ENCODE measurements around the gene AUH.
A peak's percentile ranks its signal among the peaks of the same experiment; 100 is the strongest.

AUH gene

DNA sequence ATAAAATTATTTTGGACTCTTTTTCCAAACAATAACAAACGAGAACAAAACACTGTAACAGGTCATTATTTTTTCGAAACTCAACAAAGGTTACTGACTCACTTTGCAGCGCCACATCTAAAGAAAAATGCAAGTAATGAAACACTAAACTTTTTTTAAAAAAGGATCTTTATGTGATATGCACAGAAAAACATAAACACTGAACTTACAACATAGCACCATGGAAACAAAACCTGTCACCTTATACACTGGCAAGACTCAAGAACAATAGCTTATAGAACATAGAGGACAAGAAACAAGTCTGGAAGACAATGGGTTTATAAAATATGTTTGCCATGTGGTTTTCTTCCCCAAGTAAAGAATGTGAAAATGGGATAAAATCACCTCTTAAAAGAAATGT lies 85.2 kb downstream of the AUH start:
- peaks cover 34% of the 10 kb centered on the region for H3K36me3 Mint-ChIP-seq (ENCODE audit: low read depth)
- peaks cover 27% of the 10 kb centered on the region for H3K4me1 Mint-ChIP-seq (ENCODE audit: low read depth)
- H3K4me3 Mint-ChIP-seq: no peak overlapping the region
- H3K27ac Mint-ChIP-seq: no peak overlapping the region
- no peak for DNase-seq
- no peaks in the 10 kb centered on the region for H3K9me3 Mint-ChIP-seq
- H3K27me3 Mint-ChIP-seq: no peaks in the 10 kb centered on the region

DNA sequence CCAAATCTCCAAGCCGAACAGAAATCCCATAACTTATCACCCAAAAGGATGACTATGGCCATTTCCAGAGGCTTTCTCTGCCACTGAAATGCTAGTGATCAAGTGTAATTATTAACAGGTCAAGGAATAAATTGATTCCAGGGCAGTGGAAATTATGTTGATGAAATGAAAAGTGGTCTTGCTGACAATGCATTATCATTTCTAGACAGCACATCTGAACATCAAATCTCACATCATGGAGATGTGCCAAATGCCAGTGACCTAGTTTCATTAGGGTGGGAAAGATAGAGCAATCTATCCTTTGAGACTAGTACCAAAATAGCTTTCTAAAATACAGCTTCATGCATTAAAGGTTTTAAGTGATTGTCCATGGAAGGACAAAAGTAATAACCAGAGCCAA lies 86.1 kb downstream of the AUH start:
- Mint-ChIP-seq H3K27me3 (no peaks in the 10 kb centered on the region), H3K36me3 (ENCODE audit: low read depth) (peaks cover 25% of the 10 kb centered on the region), H3K4me1 (ENCODE audit: low read depth) (peaks cover 27% of the 10 kb centered on the region), H3K4me3 (no peak overlapping the region), H3K9me3 (no peaks in the 10 kb centered on the region), H3K27ac (no peak overlapping the region)
- DNase-seq: no peak

GRCh38 chr9:91274949-91275492 lies 86.7 kb downstream of the AUH start:
- no peaks in the 10 kb centered on the region for H3K27me3 Mint-ChIP-seq
- DNase-seq: no peak
- H3K4me1 Mint-ChIP-seq (ENCODE audit: low read depth): peaks cover 27% of the 10 kb centered on the region
- no peak overlapping the region for H3K4me3 Mint-ChIP-seq
- H3K36me3 Mint-ChIP-seq (ENCODE audit: low read depth): peaks cover 20% of the 10 kb centered on the region
- no peaks in the 10 kb centered on the region for H3K9me3 Mint-ChIP-seq
- no peak overlapping the region for H3K27ac Mint-ChIP-seq

- no peak for DNase-seq
Observed at GRCh38 chr9:91273853-91274552, 87.7 kb downstream of the AUH start.

GRCh38 chr9:91271156-91271555 lies 90.6 kb downstream of the AUH start:
- DNase-seq: no peak
- peaks cover 24% of the 10 kb centered on the region for H3K36me3 Mint-ChIP-seq (ENCODE audit: low read depth)
- H3K27ac Mint-ChIP-seq: no peak overlapping the region
- no peak overlapping the region for H3K4me3 Mint-ChIP-seq
- H3K4me1 Mint-ChIP-seq (ENCODE audit: low read depth): peaks cover 24% of the 10 kb centered on the region
- H3K27me3 Mint-ChIP-seq: no peaks in the 10 kb centered on the region
- no peaks in the 10 kb centered on the region for H3K9me3 Mint-ChIP-seq

More at GRCh38 chr9:91273853-91274552, 87.7 kb downstream of the AUH start:
- Mint-ChIP-seq H3K9me3 (no peaks in the 10 kb centered on the region), H3K4me3 (no peak overlapping the region), H3K36me3 (ENCODE audit: low read depth) (peaks cover 21% of the 10 kb centered on the region), H3K27ac (no peak overlapping the region), H3K27me3 (no peaks in the 10 kb centered on the region), H3K4me1 (ENCODE audit: low read depth) (peaks cover 27% of the 10 kb centered on the region)

- H3K4me1 Mint-ChIP-seq (ENCODE audit: low read depth): peaks cover 15% of the 10 kb centered on the region
- no peaks in the 10 kb centered on the region for H3K27me3 Mint-ChIP-seq
- DNase-seq: no peak
- H3K27ac Mint-ChIP-seq: no peak overlapping the region
- peaks cover 4% of the 10 kb centered on the region for H3K9me3 Mint-ChIP-seq
- H3K4me3 Mint-ChIP-seq: no peak overlapping the region
- peaks cover 28% of the 10 kb centered on the region for H3K36me3 Mint-ChIP-seq (ENCODE audit: low read depth)
Observed at GRCh38 chr9:91269907-91270491, 91.7 kb downstream of the AUH start.

DNA sequence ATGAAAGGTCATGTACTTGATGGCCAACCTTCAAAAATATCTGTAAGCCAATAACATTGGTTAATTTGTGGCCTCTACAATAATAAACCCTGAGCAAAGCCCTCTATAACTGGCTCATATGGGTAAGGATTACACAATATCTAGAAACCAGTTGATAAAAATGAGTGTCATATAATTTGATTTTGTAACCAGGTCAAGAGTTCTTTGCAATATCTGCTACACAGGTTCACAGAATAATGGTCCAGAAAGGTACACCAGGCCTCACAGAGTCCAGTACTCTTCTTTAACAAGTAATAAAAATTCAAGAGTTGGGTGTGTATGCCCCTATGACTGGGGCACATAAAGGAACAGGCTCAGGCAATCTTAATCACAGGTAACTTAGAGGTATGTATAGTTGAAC lies 95.3 kb downstream of the AUH start:
- no peak overlapping the region for H3K4me3 Mint-ChIP-seq
- peaks cover 15% of the 10 kb centered on the region for H3K4me1 Mint-ChIP-seq (ENCODE audit: low read depth)
- DNase-seq: no peak
- H3K27me3 Mint-ChIP-seq: no peaks in the 10 kb centered on the region
- no peak overlapping the region for H3K27ac Mint-ChIP-seq
- H3K9me3 Mint-ChIP-seq: peaks cover 16% of the 10 kb centered on the region
- peaks cover 52% of the 10 kb centered on the region for H3K36me3 Mint-ChIP-seq (ENCODE audit: low read depth)

- DNase-seq: no peak
- H3K9me3 Mint-ChIP-seq: peaks cover 16% of the 10 kb centered on the region
- H3K4me3 Mint-ChIP-seq: no peak overlapping the region
- peaks cover 16% of the 10 kb centered on the region for H3K4me1 Mint-ChIP-seq (ENCODE audit: low read depth)
- peaks cover 57% of the 10 kb centered on the region for H3K36me3 Mint-ChIP-seq (ENCODE audit: low read depth)
- H3K27me3 Mint-ChIP-seq: no peaks in the 10 kb centered on the region
- no peak overlapping the region for H3K27ac Mint-ChIP-seq
Observed at GRCh38 chr9:91265514-91265913, 96.2 kb downstream of the AUH start.

- DNase-seq: no peak
- H3K4me3 Mint-ChIP-seq: no peak overlapping the region
- peaks cover 44% of the 10 kb centered on the region for H3K36me3 Mint-ChIP-seq (ENCODE audit: low read depth)
Observed at GRCh38 chr9:91261417-91261816, 100.3 kb downstream of the AUH start.

GRCh38 chr9:91259162-91259561 lies 102.6 kb downstream of the AUH start:
- no peak overlapping the region for H3K4me3 Mint-ChIP-seq
- H3K27ac Mint-ChIP-seq: no peak overlapping the region
- H3K36me3 Mint-ChIP-seq (ENCODE audit: low read depth): peaks cover 27% of the 10 kb centered on the region
- H3K9me3 Mint-ChIP-seq: peaks cover 4% of the 10 kb centered on the region
- no peaks in the 10 kb centered on the region for H3K27me3 Mint-ChIP-seq
- H3K4me1 Mint-ChIP-seq (ENCODE audit: low read depth): peaks cover 44% of the 10 kb centered on the region
- no peak for DNase-seq

More at GRCh38 chr9:91261417-91261816, 100.3 kb downstream of the AUH start:
- H3K27me3 Mint-ChIP-seq: no peaks in the 10 kb centered on the region
- no peak overlapping the region for H3K27ac Mint-ChIP-seq
- peaks cover 31% of the 10 kb centered on the region for H3K4me1 Mint-ChIP-seq (ENCODE audit: low read depth)
- peaks cover 16% of the 10 kb centered on the region for H3K9me3 Mint-ChIP-seq

- no peaks in the 10 kb centered on the region for H3K9me3 Mint-ChIP-seq
- H3K4me1 Mint-ChIP-seq (ENCODE audit: low read depth): peaks cover 51% of the 10 kb centered on the region
- H3K36me3 Mint-ChIP-seq (ENCODE audit: low read depth): peaks cover 23% of the 10 kb centered on the region
- no peak overlapping the region for H3K27ac Mint-ChIP-seq
- no peak for DNase-seq
- H3K4me3 Mint-ChIP-seq: no peak overlapping the region
- H3K27me3 Mint-ChIP-seq: no peaks in the 10 kb centered on the region
Observed at GRCh38 chr9:91258451-91258850, 103.3 kb downstream of the AUH start.

DNA sequence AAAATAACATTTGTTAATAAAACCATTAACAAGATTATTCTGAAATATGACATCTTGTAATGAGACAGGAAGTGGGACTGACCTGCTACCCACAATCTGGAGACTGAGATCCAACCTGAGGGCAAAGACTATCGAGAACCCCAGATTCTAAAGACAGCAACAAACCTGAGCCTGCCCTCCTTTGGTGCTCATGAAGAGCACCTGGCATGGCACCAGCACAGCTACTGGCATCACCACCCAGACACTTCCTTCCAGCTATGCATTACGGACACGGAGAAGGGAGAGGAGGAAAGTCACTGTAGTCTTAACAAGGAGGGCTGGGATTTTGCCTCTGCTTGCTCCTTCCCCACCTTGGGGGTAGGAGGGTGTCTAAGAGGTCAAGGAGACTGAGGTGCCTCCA lies 105.5 kb downstream of the AUH start:
- peaks cover 40% of the 10 kb centered on the region for H3K4me1 Mint-ChIP-seq (ENCODE audit: low read depth)
- H3K4me3 Mint-ChIP-seq: no peak overlapping the region
- H3K9me3 Mint-ChIP-seq: no peaks in the 10 kb centered on the region
- peak overlapping the region; percentile 72 for H3K27ac Mint-ChIP-seq
- peaks cover 13% of the 10 kb centered on the region for H3K36me3 Mint-ChIP-seq (ENCODE audit: low read depth)
- DNase-seq: no peak
- H3K27me3 Mint-ChIP-seq: no peaks in the 10 kb centered on the region

DNA sequence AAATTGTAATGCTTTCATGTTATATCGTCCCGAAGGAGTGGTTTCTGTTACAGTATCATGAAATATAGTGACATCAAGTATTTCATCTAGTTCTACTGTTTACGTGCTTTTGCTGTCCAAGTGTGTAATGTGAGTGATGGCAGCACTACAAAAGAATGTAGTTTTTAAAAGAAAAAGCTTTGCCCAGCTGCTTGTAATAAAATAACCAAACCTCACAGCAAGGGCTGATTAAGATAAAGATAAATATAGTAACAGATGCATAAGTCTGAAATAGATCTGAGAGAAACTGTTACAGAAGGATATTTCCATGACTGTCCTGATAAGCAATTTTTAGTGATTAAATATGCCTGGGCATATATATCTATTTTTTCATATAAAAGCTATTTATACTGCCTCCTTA lies 106.4 kb downstream of the AUH start:
- Mint-ChIP-seq H3K9me3 (no peaks in the 10 kb centered on the region), H3K27ac (no peak overlapping the region), H3K4me1 (ENCODE audit: low read depth) (peaks cover 49% of the 10 kb centered on the region), H3K4me3 (no peak overlapping the region), H3K27me3 (no peaks in the 10 kb centered on the region), H3K36me3 (ENCODE audit: low read depth) (peaks cover 12% of the 10 kb centered on the region)
- no peak for DNase-seq

- DNase-seq: no peak
- peaks cover 49% of the 10 kb centered on the region for H3K4me1 Mint-ChIP-seq (ENCODE audit: low read depth)
- no peaks in the 10 kb centered on the region for H3K9me3 Mint-ChIP-seq
- H3K27me3 Mint-ChIP-seq: no peaks in the 10 kb centered on the region
- H3K27ac Mint-ChIP-seq: no peak overlapping the region
- H3K36me3 Mint-ChIP-seq (ENCODE audit: low read depth): peaks cover 10% of the 10 kb centered on the region
- no peak overlapping the region for H3K4me3 Mint-ChIP-seq
Observed at GRCh38 chr9:91253488-91253887, 108.2 kb downstream of the AUH start.

- Mint-ChIP-seq H3K36me3 (ENCODE audit: low read depth) (peaks cover 10% of the 10 kb centered on the region), H3K9me3 (no peaks in the 10 kb centered on the region), H3K4me1 (ENCODE audit: low read depth) (peaks cover 48% of the 10 kb centered on the region), H3K27me3 (no peaks in the 10 kb centered on the region), H3K27ac (no peak overlapping the region), H3K4me3 (no peak overlapping the region)
- DNase-seq: no peak
Observed at GRCh38 chr9:91248707-91249106, 113.0 kb downstream of the AUH start.

Data from activated T-cell treated with anti-CD3 and anti-CD28 coated beads, Interleukin-2, amount 50 U/mL, for 24 hours (primary cell).